ENCODE results near the gene ELOVL6. TPM values are rescaled to one million over a fixed set of nuclear protein-coding genes. Genes with fewer than 3 reads are reported as not detected.

ELOVL6 gene
- total and polyA plus RNA-seq, 2 experiments from 2014 or later: 12.8 to 18.1 TPM

GRCh38 chr4:110184791-110185155 is 13.6 kb downstream of the ELOVL6 start:
- H3K4me3 ChIP-seq: no peak overlapping the region
- 30% methylated on average over 1 of the region's 1 CpG for WGBS (ENCODE audit: low lambda C conversion rate, missing lambda C conversion rate)
- H3K79me2 ChIP-seq: peaks cover 60% of the 10 kb centered on the region
- no peak for DNase-seq (ENCODE audit: low spot score)
- no peaks in the 10 kb centered on the region for H3K27me3 ChIP-seq
- H3K4me2 ChIP-seq: no peak overlapping the region
- H3K36me3 ChIP-seq (replicated peaks; ENCODE audit: insufficient read depth, low read depth): no peaks in the 10 kb centered on the region
- no peak for TF ChIP-seq EZH2phosphoT487 (IDR thresholded peaks at IDR 0.05; ENCODE audit: low read depth, severe bottlenecking, unreplicated experiment)
- TF ChIP-seq EZH2 (IDR thresholded peaks at IDR 0.05; ENCODE audit: borderline replicate concordance): no peak
- TF ChIP-seq CTCF (IDR thresholded peaks at IDR 0.05; ENCODE audit: poor library complexity): no peak
- H4K20me1 ChIP-seq (ENCODE audit: insufficient read depth, poor library complexity, severe bottlenecking): no peaks in the 10 kb centered on the region
- no peaks in the 10 kb centered on the region for H3K9me3 ChIP-seq (ENCODE audit: low read depth)
- H2AFZ ChIP-seq: no peak overlapping the region
- no peak overlapping the region for H3K27ac ChIP-seq
- H3K4me1 ChIP-seq (ENCODE audit: insufficient read depth): no peaks in the 10 kb centered on the region
- no peaks in the 10 kb centered on the region for H3K9me2 ChIP-seq (replicated peaks; ENCODE audit: insufficient read depth)

- Histone ChIP-seq H3K27me3 (no peaks in the 10 kb centered on the region), H3K36me3 (replicated peaks; ENCODE audit: insufficient read depth, low read depth) (no peaks in the 10 kb centered on the region), H3K4me1 (ENCODE audit: insufficient read depth) (no peaks in the 10 kb centered on the region), H3K27ac (no peak overlapping the region), H3K4me3 (no peak overlapping the region), H3K4me2 (no peak overlapping the region), H4K20me1 (ENCODE audit: insufficient read depth, poor library complexity, severe bottlenecking) (no peaks in the 10 kb centered on the region), H3K79me2 (peaks cover 59% of the 10 kb centered on the region), H3K9me3 (ENCODE audit: low read depth) (no peaks in the 10 kb centered on the region), H3K9me2 (replicated peaks; ENCODE audit: insufficient read depth) (no peaks in the 10 kb centered on the region), H2AFZ (no peak overlapping the region)
- no peak for TF ChIP-seq EZH2 (IDR thresholded peaks at IDR 0.05; ENCODE audit: borderline replicate concordance)
- TF ChIP-seq EZH2phosphoT487 (IDR thresholded peaks at IDR 0.05; ENCODE audit: low read depth, severe bottlenecking, unreplicated experiment): no peak
- TF ChIP-seq CTCF (IDR thresholded peaks at IDR 0.05; ENCODE audit: poor library complexity): no peak
- WGBS (ENCODE audit: low lambda C conversion rate, missing lambda C conversion rate): 64% methylated on average over 4 of the region's 4 CpGs
- no peak for DNase-seq (ENCODE audit: low spot score)
These were observed 14.2 kb downstream of the ELOVL6 start for GRCh38 chr4:110184140-110184790.

- no peak overlapping the region for H3K4me3 ChIP-seq
- no peak for DNase-seq (ENCODE audit: low spot score)
These were observed 14.8 kb downstream of the ELOVL6 start for GRCh38 chr4:110183643-110184042.

More at GRCh38 chr4:110183643-110184042, 14.8 kb downstream of the ELOVL6 start:
- H3K4me2 ChIP-seq: no peak overlapping the region
- WGBS (ENCODE audit: low lambda C conversion rate, missing lambda C conversion rate): 59% methylated on average over 5 of the region's 5 CpGs
- H3K36me3 ChIP-seq (replicated peaks; ENCODE audit: insufficient read depth, low read depth): no peaks in the 10 kb centered on the region
- no peaks in the 10 kb centered on the region for H3K9me2 ChIP-seq (replicated peaks; ENCODE audit: insufficient read depth)
- H3K27ac ChIP-seq: no peak overlapping the region
- no peaks in the 10 kb centered on the region for H3K4me1 ChIP-seq (ENCODE audit: insufficient read depth)
- no peaks in the 10 kb centered on the region for H3K27me3 ChIP-seq
- H4K20me1 ChIP-seq (ENCODE audit: insufficient read depth, poor library complexity, severe bottlenecking): no peaks in the 10 kb centered on the region
- H3K9me3 ChIP-seq (ENCODE audit: low read depth): no peaks in the 10 kb centered on the region
- H3K79me2 ChIP-seq: peaks cover 59% of the 10 kb centered on the region
- TF ChIP-seq CTCF (IDR thresholded peaks at IDR 0.05; ENCODE audit: poor library complexity) (no peak), EZH2 (IDR thresholded peaks at IDR 0.05; ENCODE audit: borderline replicate concordance) (no peak), EZH2phosphoT487 (IDR thresholded peaks at IDR 0.05; ENCODE audit: low read depth, severe bottlenecking, unreplicated experiment) (no peak)
- H2AFZ ChIP-seq: no peak overlapping the region

All from hepatocyte (in vitro differentiated cells).